HUDEP-2 (cell line): ENCODE measurements around the gene ARHGEF19.
A peak's percentile ranks its signal among the peaks of the same experiment; 100 is the strongest.
"Not testable (repeated sequence)": the region's sequence is repeated elsewhere in the genome, so short reads cannot be mapped to it uniquely, and the experiment has no call there.

Source experiments
- DNase-seq, 76 experiments: peaks; one replicate each; lab custom pipeline; 2025; ENCODE audit not compliant: unreplicated experiment in 76 of 76; lab: John Stamatoyannopoulos, UW

ARHGEF19 gene

GRCh38 chr1:16212251-16212961 lies at the start of gene ARHGEF19:
ARHGEF19 (minus strand) TSS chr1:16212652; CDS start chr1:16209054, 3,598 bp downstream.
- DNase-seq: no peak

GRCh38 chr1:16262067-16262466 lies 49.6 kb upstream of the ARHGEF19 start:
- DNase-seq: no peak

DNA sequence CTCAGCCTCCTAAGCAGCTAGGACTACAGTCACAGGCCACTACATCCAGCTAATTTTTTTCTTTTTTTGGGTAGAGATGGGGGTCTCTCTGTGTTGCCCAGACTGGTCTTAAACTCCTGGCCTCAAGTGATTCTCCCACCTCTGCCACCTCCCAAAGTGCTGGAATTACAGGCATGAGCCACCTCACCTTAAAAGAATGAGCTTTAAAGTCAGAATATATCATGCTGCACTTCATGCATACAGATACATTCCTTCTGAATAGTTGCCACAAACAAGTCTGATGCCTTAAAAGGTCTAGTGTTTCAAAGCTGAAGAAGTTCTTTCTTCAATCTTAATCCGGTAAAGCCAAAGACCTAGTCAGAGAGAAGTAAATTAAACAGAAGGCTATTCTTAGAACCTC lies 48.4 kb upstream of the ARHGEF19 start:
- no peak for DNase-seq

GRCh38 chr1:16258591-16259135 lies 46.2 kb upstream of the ARHGEF19 start:
- DNase-seq: no peak

- DNase-seq: no peak
These were observed 45.5 kb upstream of the ARHGEF19 start for GRCh38 chr1:16257968-16258367.

DNA sequence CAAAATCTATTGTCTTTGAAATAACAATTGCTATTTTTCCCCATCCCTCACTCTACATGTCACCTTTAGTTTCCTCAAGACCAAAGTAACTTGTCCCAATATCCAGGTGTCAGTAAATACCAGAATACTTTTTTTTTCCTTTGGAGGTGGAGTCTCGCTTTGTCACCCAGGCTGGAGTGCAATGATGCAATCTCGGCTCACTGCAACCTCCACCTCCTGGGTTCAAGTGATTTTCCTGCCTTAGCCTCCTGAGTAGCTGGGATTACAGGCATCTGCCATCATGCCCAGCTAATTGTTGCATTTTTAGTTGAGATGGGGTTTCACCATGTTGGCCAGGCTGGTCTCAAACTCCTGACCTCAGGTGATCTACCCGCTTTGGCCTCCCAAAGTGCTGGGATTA lies 45.1 kb upstream of the ARHGEF19 start:
- not testable (repeated sequence) for DNase-seq

DNA sequence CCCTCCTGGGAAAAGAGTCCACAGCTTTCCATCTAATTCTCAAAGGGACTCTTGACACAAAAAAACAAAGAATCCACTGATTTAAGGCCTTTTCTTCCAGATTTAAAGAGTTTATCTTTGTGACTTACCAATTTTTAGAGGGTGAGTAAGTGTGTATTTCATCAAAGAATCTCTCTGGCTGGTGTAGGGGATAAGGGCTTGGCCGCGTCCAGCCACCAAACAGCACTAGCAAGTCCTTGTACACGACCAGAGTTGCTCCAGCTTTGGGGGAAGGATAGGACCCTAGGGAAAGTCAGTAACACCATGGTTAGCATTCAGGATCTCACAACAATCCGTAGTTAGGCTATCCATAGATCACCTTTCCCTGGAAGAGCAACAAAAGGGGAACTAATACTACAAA lies 44.0 kb upstream of the ARHGEF19 start:
- DNase-seq: no peak

DNA sequence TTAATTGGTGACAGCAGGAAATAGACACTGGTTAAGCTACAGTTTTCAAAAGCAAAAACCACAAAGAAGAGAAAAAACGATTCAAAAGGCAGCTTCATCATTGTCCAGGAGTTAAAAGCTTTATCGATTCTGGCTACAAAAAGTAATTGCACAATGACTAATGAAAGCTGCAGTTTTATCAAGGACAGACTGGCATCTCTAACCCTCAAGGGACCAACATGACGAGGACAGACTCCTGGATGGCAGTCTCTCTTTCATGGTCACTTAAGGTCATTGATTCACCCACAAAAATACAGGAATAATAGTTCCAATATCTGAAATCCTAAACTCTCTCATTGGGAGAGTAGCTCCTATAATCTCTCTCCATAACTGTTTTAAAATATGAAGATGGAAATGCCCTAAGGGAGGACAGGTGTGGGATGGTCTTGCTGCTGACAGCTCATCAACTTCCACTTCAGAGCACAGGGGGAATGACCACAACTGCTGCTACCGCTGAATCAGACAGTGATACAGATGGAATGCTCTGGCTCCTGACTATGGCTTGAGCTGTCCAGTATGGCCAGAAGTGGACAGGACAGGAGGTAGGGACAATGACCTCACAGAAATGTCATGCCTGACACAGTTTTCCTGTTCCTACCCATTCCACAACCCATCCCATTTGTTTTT lies 41.9 kb upstream of the ARHGEF19 start:
- no peak for DNase-seq

- DNase-seq: no peak
These were observed 41.0 kb upstream of the ARHGEF19 start for GRCh38 chr1:16253332-16253922.

GRCh38 chr1:16252912-16253311 lies 40.5 kb upstream of the ARHGEF19 start:
- peak in 2 of 76 experiments; percentile 5 to 24 for DNase-seq

DNA sequence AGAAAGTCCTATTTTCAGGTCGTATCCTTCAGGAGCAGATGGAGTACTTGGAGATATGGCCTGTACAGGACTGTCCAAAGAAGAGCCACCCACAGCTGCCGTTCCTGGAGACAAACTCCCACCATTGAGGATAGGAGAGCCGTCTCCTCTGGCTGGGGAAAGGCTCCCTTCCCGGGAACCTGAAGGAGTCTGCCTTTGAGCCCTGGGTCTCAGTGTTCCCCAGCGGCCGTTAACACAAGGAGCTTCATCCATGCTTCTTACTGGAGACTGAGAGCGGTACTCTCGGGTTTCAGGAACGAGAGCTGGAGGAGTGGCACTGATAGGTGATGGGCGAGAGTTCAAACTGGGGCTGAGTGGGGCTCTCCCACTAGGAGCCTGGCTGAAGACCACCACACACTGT lies 38.9 kb upstream of the ARHGEF19 start:
- no peak for DNase-seq

- DNase-seq: peak in 1 of 76 experiments; percentile 3
These were observed 38.2 kb upstream of the ARHGEF19 start for GRCh38 chr1:16250524-16251251.

- no peak for DNase-seq
These were observed 37.3 kb upstream of the ARHGEF19 start for GRCh38 chr1:16249596-16250241.

- peak in 72 of 76 experiments; percentile 22 to 89 (median 75) for DNase-seq
These were observed 36.4 kb upstream of the ARHGEF19 start for GRCh38 chr1:16248603-16249516.

- no peak for DNase-seq
These were observed 35.6 kb upstream of the ARHGEF19 start for GRCh38 chr1:16248007-16248436.

DNA sequence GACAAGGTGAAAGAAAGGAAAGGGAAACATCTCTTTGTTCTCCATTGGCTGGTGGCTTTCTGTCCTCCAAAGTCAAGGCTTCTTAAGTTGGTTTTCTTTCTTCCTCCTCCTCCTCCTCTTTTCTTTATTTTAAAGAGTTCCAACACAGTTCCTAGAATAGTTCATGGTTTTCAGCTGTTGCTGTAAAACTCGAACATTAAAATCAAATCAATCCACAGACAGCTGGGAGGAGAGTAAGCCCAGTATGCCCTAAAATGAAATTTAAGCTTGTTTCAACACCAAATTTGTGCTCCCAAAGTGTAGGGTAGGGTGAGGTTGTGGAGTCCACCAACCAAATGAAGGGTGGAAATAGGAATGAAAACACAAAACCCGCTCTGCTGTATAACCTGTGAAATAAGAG lies 35.0 kb upstream of the ARHGEF19 start:
- DNase-seq: no peak

GRCh38 chr1:16246961-16247360 lies 34.5 kb upstream of the ARHGEF19 start:
- no peak for DNase-seq

GRCh38 chr1:16246239-16246638 lies 33.8 kb upstream of the ARHGEF19 start:
- not testable (repeated sequence) for DNase-seq

DNA sequence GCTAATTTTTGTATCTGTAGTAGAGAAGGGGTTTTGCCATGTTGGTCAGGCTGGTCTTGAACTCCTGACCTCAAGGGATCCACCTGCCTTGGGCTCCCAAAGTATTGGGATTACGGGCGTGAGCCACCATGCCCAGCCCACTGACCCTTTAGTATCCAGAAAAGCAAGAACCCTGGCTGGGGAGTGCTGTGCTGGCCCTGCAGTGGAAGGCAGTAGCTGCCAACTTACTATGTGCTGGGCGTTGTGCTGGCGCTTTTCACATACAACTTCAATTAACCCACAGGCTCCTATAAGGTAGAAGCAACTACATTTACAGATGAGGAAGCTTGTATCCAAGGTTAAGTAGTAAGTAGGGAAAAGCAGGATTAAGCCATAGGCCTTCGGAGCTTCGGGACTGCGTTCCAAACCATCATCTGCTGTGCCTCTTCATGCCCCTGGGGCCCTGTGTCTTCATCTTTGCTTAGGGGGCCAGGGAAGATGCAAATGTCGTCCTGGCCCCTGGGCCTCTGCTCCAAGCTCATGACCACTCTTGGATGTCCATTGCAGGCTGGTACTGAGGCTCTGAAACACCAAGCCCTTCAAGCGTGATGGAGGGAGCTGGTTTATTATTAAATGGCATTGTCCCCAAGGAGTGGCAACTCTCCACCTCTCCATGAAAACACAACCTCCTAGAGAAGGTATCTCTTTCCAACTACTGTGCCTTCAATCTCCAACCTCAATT lies 33.2 kb upstream of the ARHGEF19 start:
- DNase-seq: no peak
